ENCODE results near the gene MT1F. TPM values are rescaled to one million over a fixed set of nuclear protein-coding genes. Genes with fewer than 3 reads are reported as not detected.

Gene MT1F
- total RNA-seq, 1 donor from 2014 or later, result 6.3 TPM

DNA sequence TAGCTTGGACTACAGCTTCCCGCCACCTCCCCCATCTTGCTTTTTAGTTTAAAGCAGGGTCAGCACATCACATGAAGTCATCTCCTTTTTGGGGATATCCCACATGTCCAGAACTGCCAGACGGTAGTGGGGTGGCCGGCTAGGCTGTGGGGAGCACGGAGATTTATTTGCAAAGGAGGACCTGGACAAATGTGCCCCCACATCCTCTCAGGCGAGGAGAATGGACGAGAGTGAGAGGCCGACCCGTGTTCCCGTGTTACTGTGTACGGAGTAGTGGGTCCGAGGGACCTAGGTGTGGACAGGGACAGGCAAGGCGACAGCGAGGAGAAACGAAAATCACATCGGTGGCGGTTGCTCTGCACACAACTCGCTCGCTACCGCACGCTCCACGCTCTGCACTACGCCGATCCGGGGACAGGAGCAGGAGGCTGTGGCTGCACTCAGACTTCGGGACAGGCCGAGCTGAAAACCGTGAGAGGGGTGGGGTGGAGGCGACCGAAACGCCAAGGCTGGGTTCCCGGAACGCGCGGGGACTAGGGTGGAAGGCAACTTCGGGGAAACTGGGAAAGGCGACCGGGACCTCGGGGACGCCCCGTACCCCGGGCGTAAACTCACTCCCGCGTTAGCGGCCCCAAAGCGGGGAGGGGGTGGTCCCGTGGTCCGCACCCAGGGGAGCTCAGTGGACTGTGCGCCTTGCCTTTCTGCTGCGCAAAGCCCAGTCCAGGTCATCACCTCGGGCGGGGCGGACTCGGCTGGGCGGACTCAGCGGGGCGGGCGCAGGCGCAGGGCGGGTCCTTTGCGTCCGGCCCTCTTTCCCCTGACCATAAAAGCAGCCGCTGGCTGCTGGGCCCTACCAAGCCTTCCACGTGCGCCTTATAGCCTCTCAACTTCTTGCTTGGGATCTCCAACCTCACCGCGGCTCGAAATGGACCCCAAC, 19.7 kb upstream of the MT1F start, which contains the start of gene MT1A:
TSS of gene MT1A (plus strand) at position 853 of the 937 bp plus-strand sequence. CDS start at position 926, 73 bp downstream.
- H3K27me3 Mint-ChIP-seq, result peaks cover 96% of the 10 kb centered on the region
- no peaks in the 10 kb centered on the region for H3K36me3 Mint-ChIP-seq (ENCODE audit: insufficient read depth)
- TF ChIP-seq, protein P1, sequence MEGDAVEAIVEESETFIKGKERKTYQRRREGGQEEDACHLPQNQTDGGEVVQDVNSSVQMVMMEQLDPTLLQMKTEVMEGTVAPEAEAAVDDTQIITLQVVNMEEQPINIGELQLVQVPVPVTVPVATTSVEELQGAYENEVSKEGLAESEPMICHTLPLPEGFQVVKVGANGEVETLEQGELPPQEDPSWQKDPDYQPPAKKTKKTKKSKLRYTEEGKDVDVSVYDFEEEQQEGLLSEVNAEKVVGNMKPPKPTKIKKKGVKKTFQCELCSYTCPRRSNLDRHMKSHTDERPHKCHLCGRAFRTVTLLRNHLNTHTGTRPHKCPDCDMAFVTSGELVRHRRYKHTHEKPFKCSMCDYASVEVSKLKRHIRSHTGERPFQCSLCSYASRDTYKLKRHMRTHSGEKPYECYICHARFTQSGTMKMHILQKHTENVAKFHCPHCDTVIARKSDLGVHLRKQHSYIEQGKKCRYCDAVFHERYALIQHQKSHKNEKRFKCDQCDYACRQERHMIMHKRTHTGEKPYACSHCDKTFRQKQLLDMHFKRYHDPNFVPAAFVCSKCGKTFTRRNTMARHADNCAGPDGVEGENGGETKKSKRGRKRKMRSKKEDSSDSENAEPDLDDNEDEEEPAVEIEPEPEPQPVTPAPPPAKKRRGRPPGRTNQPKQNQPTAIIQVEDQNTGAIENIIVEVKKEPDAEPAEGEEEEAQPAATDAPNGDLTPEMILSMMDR (IDR thresholded peaks at IDR 0.05; ENCODE audit: unreplicated experiment), result no peak
- DNase-seq (ENCODE audit: low spot score, unreplicated experiment), result no peak
- no peak within 1 kb of the TSS for H3K27ac Mint-ChIP-seq
- no peaks in the 10 kb centered on the region for H3K4me1 Mint-ChIP-seq (ENCODE audit: low read depth)
- H3K4me3 Mint-ChIP-seq (ENCODE audit: low read depth), result peak within 1 kb of the TSS; percentile 16
- no peaks in the 10 kb centered on the region for H3K9me3 Mint-ChIP-seq (ENCODE audit: low read depth)

DNA sequence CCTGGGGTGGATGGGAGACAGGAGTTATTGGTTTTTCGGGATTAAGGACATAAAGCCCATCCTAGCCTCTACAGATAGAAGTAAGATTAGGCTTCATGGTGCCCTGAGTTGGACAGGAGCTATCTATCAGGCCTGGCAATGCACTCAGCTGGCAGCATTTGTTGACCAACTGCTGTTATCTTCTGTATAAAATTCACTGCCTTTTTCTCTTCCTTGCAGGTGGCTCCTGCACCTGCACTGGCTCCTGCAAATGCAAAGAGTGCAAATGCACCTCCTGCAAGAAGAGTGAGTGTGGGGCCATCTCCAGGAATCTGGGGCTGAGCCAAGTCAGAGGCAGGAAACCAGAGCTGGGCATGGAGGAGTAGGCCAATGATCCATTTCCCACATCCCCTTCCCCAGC, 18.7 kb upstream of the MT1F start:
- Mint-ChIP-seq H3K36me3 (ENCODE audit: insufficient read depth) (no peaks in the 10 kb centered on the region), H3K27ac (no peak overlapping the region), H3K4me1 (ENCODE audit: low read depth) (peaks cover 3% of the 10 kb centered on the region), H3K27me3 (peaks cover 94% of the 10 kb centered on the region), H3K9me3 (ENCODE audit: low read depth) (no peaks in the 10 kb centered on the region), H3K4me3 (ENCODE audit: low read depth) (no peak overlapping the region)
- TF ChIP-seq, protein P1 (IDR thresholded peaks at IDR 0.05; ENCODE audit: unreplicated experiment), result no peak
- no peak for DNase-seq (ENCODE audit: low spot score, unreplicated experiment)

DNA sequence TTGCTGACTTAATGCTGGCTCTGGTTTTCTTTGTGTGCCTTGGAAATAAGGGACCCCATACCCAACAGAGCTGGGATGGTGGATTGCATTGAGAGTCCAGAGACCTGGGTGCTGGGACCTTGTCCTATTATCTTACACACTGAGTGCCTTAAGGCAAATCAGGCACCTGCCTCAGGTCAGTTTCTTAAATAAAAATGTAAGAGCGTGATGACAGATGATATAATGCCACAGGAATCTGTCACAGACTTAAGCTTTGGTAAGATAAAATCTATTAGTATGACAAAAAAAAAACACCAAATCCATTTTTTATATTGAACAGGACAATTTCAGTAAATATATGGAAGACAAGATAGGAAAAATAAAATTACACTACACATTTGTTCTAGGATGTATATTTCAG, 17.7 kb upstream of the MT1F start:
- H3K36me3 Mint-ChIP-seq (ENCODE audit: insufficient read depth), result no peaks in the 10 kb centered on the region
- TF ChIP-seq, protein P1 (IDR thresholded peaks at IDR 0.05; ENCODE audit: unreplicated experiment), result no peak
- H3K4me3 Mint-ChIP-seq (ENCODE audit: low read depth), result no peak overlapping the region
- H3K27me3 Mint-ChIP-seq, result peaks cover 94% of the 10 kb centered on the region
- H3K27ac Mint-ChIP-seq, result no peak overlapping the region
- no peak for DNase-seq (ENCODE audit: low spot score, unreplicated experiment)
- H3K9me3 Mint-ChIP-seq (ENCODE audit: low read depth), result no peaks in the 10 kb centered on the region
- peaks cover 3% of the 10 kb centered on the region for H3K4me1 Mint-ChIP-seq (ENCODE audit: low read depth)

DNA sequence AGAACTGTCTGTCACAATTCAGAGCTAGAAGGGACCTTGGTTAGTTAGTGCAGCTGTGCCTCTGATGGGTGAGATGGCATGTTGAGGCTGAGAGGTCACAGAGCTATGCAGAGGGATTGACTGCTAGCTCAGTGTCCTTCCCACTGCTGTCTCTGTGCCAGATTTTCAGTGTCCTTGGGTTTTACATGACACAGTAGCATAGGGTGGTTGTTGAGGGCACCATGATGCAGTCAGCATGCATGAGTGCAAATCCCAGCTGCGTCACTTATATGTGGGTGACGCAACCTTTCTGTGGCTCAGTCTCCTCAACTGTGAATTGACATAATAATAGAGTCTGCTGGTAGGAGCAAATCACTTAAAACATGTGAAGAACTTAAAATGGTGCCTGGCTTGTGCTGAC, 16.6 kb upstream of the MT1F start:
- TF ChIP-seq, protein P1 (IDR thresholded peaks at IDR 0.05; ENCODE audit: unreplicated experiment), result no peak
- Mint-ChIP-seq H3K27me3 (peaks cover 97% of the 10 kb centered on the region), H3K4me1 (ENCODE audit: low read depth) (peaks cover 3% of the 10 kb centered on the region)

DNA sequence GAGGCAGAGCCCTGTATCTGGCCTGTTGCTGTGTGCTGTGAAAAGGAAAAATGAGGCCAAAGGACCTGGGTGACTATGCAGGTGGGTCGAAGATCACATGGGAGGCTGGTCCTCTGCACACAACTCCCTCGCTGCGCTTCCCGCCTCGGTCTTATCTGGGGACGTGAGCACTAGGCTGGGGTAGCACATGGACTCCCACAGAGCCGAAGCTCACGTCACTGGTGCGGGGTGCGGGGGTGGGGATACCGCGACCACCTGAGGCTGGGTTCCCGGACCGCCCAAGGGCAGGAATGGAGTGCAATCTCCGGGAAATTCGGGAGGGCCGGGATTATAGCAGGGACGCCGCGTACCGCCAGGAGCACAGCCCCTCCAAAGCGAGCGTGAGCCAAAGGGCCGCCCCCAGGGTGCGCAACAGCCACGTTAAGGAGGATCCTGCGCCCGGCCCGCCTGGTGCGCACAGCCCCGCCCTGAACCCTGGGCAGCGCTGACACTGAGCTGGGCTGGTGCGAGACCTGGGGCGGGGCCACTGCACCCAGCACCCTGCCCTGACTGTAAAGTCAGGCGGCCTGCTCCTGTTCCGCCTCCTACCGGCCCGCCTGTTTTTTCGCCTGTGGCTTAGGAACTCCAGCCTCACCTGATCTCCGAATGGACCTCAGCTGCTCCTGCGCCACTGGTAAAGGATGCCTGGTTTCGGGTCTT, 14.5 kb upstream of the MT1F start:
- Mint-ChIP-seq H3K4me3 (ENCODE audit: low read depth) (no peak overlapping the region), H3K4me1 (ENCODE audit: low read depth) (peaks cover 3% of the 10 kb centered on the region), H3K27me3 (peaks cover 96% of the 10 kb centered on the region), H3K27ac (no peak overlapping the region), H3K36me3 (ENCODE audit: insufficient read depth) (no peaks in the 10 kb centered on the region), H3K9me3 (ENCODE audit: low read depth) (no peaks in the 10 kb centered on the region)
- TF ChIP-seq, protein P1 (IDR thresholded peaks at IDR 0.05; ENCODE audit: unreplicated experiment), result peak; percentile 35
- DNase-seq (ENCODE audit: low spot score, unreplicated experiment), result no peak

More for the DNA sequence above, 16.6 kb upstream of the MT1F start:
- Mint-ChIP-seq H3K36me3 (ENCODE audit: insufficient read depth) (no peaks in the 10 kb centered on the region), H3K27ac (no peak overlapping the region), H3K4me3 (ENCODE audit: low read depth) (no peak overlapping the region), H3K9me3 (ENCODE audit: low read depth) (no peaks in the 10 kb centered on the region)
- no peak for DNase-seq (ENCODE audit: low spot score, unreplicated experiment)
